GM12872 (cell line): ENCODE measurements around the gene FAM219B.

Experiments
- TF ChIP-seq, protein P1 (sequence below): IDR thresholded peaks from 3 replicates; pipeline ENCODE4 v1.5.1; 2011; ENCODE audit warnings: low read depth, mild to moderate bottlenecking, low read length, moderate library complexity; ENCODE audit not compliant: insufficient read depth

FAM219B gene, protein sequence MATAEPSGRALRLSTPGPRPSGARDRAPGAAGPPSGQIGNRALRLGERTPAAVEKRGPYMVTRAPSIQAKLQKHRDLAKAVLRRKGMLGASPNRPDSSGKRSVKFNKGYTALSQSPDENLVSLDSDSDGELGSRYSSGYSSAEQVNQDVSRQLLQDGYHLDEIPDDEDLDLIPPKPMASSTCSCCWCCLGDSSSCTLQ

DNA sequence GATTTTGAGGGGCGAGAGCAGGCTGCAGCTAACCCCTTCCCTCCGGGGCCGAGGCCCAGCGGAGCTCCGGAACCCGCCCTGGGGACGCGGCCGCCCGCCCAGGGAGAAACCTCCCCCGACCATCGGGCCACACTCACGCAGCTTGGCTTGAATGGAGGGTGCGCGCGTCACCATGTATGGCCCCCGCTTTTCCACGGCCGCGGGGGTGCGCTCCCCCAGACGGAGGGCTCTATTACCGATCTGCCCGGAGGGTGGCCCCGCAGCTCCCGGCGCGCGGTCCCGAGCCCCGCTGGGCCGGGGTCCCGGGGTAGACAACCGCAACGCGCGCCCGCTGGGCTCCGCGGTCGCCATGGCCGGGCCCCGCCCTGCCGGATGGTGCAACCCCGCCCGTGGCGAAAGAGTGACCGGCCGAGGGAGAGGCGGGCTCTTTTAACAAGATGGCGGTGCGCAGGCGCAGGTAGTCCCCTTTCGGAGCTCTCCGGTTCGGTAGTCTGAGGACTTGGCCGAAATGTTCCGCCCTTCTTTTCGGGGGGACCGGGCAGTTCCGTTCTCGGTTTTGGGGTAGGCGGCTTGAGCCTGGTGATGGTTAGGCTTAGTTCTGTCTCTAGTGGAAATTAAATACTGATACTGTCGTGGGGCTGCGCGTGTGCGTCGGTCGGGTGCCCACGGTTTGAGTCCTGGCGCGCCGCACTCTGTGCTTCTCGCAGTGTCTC is at the start of gene FAM219B:
Gene FAM219B, minus strand, starts transcription at position 402 of the 713 bp plus-strand sequence. Its CDS starts 51 bp downstream, at position 351.
- TF ChIP-seq, protein P1, sequence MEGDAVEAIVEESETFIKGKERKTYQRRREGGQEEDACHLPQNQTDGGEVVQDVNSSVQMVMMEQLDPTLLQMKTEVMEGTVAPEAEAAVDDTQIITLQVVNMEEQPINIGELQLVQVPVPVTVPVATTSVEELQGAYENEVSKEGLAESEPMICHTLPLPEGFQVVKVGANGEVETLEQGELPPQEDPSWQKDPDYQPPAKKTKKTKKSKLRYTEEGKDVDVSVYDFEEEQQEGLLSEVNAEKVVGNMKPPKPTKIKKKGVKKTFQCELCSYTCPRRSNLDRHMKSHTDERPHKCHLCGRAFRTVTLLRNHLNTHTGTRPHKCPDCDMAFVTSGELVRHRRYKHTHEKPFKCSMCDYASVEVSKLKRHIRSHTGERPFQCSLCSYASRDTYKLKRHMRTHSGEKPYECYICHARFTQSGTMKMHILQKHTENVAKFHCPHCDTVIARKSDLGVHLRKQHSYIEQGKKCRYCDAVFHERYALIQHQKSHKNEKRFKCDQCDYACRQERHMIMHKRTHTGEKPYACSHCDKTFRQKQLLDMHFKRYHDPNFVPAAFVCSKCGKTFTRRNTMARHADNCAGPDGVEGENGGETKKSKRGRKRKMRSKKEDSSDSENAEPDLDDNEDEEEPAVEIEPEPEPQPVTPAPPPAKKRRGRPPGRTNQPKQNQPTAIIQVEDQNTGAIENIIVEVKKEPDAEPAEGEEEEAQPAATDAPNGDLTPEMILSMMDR, result no peak

DNA sequence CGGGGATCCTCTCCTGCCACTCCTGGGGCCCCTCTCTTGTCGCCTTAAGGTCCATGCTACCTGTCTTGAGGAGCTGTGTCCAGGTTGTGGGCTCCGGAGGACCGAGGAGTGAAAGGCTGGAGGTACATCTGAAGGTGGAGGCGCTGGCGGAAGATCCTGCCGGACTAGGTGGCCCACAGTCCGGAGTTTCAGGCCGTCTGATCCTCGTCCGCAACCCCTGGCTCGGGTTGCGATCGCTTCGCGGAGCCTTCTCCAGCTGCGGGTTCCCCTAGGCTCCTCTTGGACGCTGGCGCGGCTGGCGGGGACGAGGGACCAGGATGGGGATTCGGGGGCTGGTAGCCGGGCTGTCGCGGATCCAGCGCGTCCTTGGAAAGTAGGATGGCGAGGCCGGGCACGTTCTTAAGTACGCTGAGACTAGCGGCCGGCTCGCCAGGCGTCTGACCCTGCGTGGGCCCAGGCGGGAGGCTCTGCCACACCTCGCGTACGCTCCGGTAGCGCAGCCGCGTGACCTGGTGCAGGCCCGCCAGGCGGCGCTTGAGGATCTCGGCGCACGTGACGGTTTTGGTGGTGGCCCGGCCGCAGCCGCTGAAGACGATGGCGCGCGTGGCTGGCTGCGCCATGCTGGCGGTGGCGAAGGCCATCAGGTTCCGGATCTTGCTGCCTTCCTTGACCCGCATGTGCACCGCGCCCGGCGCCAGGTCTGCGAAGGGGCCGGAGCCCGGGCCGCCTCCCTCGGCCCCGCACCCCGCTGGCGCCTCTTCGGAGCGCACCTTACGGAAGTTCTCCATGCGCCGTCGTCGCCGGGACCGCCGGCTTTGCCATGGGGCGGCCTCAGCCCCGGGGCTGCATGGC is 49.4 kb upstream of the FAM219B start:
- TF ChIP-seq, protein P1, result peak; percentile 62

DNA sequence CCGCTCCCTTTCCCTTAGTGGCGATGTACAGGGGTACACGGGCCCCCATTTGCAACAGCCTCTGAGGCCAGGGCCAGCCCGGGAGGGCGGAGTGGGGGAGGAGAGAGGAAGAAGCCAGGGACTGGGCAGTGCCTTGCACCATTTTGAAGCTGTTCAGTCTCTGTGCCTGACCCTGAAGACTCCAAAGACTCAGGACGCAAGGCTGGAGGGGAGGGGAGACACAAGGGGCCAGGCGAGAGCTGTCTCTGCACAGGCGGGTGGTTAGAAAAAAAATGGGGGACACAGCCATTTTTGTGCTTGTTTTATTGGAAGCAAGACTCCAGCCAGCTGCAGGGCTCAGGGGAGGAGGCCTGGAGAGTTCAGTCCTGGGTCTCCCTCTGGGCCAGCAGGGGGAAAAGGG is 48.4 kb upstream of the FAM219B start:
- TF ChIP-seq, protein P1, result no peak

DNA sequence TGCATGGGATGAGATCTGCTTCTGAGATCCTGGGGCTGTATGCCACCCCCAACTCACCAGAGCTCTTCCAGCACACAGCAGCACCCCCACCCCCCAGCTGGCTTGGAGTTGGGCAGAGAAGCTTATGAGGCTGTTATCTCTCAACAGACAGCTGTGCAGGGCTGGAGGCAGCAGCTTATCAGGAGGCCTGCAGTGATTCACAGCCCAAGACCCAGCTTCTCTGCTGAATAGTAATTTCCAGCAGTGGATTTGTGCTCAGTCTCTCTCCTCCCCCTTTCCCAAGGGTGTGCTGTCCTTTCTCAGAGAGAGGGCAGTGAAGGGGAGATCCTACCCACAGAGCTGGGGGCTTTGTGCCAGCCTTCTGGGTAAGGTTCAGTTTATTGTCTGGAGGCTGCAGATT is 47.9 kb upstream of the FAM219B start:
- TF ChIP-seq, protein P1, result no peak

DNA sequence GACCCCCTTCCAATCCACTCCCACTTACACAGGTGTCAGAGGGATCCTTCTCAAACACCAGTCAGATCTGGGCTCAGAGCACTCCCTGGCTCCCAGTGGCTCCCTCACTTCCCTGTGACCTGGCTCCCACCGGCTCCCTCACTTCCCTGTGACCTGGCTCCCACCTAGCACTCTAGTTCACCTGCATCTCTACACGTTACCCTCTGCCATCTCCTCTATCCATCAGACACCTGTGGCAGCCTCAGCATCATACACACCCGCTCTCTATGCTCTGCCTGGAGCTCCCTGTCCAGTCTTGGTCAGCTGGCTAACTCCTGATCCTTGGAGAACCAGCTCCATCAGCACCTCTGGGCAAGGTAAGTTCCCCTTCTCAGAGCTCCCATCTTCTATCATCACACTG is 44.4 kb upstream of the FAM219B start:
- TF ChIP-seq, protein P1, result no peak

DNA sequence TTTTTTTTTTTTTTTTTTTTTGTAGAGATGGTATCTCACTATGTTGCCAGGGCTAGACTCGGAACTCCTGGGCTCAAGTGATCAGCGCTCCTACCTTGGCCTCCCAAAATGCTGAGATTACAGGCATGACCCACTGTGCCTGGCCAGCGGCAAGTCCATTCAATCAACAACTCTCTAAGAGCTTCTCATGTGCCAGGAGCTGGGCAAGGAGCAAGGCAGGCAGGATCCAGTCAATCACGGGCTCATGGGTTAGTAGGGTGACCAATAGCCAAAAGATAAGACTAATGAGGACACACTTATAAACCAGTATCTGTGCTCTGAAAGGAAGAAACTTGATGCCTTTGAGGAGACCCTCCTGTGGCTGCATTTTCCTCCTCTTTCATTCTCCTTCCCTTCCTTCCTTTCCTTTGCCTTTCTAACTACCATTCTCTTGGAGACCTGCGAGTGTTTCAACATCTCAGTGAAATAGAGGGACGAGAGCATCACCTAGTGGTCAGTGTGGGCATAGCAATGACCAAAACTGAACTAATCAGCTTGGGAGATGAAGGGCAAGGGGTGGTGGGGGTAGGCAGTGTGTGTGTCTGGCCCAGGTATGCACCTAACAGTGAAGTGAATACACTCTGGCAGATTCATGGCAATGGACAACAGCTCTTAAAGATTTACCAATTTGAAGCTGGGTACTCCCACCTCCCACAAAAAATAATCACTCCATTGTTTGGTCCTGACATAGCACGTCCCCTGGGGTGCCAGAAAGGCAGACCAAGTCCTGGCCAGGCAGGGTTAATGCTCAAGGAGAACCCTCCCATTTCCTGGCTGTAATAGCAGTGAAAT is 43.6 kb upstream of the FAM219B start:
- TF ChIP-seq, protein P1, result peak; percentile 100
